MCF 10A (cell line): Measurements from ENCODE around the gene RAPGEF6. TPM values are rescaled to one million over a fixed set of nuclear protein-coding genes. Genes with fewer than 3 reads are reported as not detected.

Experiments used
- BruUV-seq: library from RNA; stranded (reverse); fragments of 400-500 nt; replicated peaks from 2 replicates; lab custom pipeline; 2021; lab: Mats Ljungman, UMichigan
- CTCF ChIA-PET: fragments of 300-600 bp; sonication (Branson Sonifier 250); formaldehyde crosslinking; extraction: SDS; loops from one replicate; lab custom pipeline; 2021; ENCODE audit warnings: antibody characterized with exemption, inconsistent platforms; lab: Yijun Ruan, JAX
- POLR2A ChIA-PET: fragments of 300-600, 350-650 bp; sonication (Branson Sonifier 250); formaldehyde crosslinking; extraction: SDS; loops from one replicate; lab custom pipeline; 2020; ENCODE audit warnings: antibody characterized with exemption, inconsistent platforms; lab: Yijun Ruan, JAX
- DNase-seq: peaks from one replicate; pipeline ENCODE4 v3.0.0-alpha.2; 2018; ENCODE audit not compliant: unreplicated experiment
- H3K27ac Mint-ChIP-seq: one replicate; pipeline ENCODE4 v1.8.0; 2022; ENCODE audit warnings: mild to moderate bottlenecking, low read depth, mixed read lengths; ENCODE audit not compliant: unreplicated experiment
- H3K27me3 Mint-ChIP-seq: one replicate; pipeline ENCODE4 v1.8.0; 2022; ENCODE audit warnings: mixed read lengths; ENCODE audit not compliant: insufficient read depth, unreplicated experiment
- H3K36me3 Mint-ChIP-seq: one replicate; pipeline ENCODE4 v1.8.0; 2022; ENCODE audit warnings: mild to moderate bottlenecking, moderate library complexity, mixed read lengths; ENCODE audit not compliant: insufficient read depth, unreplicated experiment
- H3K4me1 Mint-ChIP-seq: one replicate; pipeline ENCODE4 v1.8.0; 2022; ENCODE audit warnings: mixed read lengths; ENCODE audit not compliant: insufficient read depth, unreplicated experiment
- H3K4me3 Mint-ChIP-seq: one replicate; pipeline ENCODE4 v1.8.0; 2022; ENCODE audit warnings: mild to moderate bottlenecking, moderate library complexity, mixed read lengths; ENCODE audit not compliant: unreplicated experiment
- H3K9me3 Mint-ChIP-seq: one replicate; pipeline ENCODE4 v1.8.0; 2022; ENCODE audit warnings: mixed read lengths; ENCODE audit not compliant: unreplicated experiment
- CTCF ChIP-seq: fragments of 200-600 bp; IDR thresholded peaks from one replicate; pipeline ENCODE4 v1.8.0; 2022; ENCODE audit warnings: antibody characterized with exemption, mild to moderate bottlenecking; ENCODE audit not compliant: unreplicated experiment
- intact Hi-C: fragments of 100-400 bp; cut with micrococcal nuclease; formaldehyde crosslinking; loops from 2 replicates; pipeline ENCODE4 v1.14.1; 2022
- total RNA-seq: library from RNA; stranded (reverse); gene quantifications from 2 replicates; pipeline ENCODE4 v1.2.3, GENCODE V29; 2022

RAPGEF6 gene
- total RNA-seq, 1 experiment from 2014 or later = 20.5 TPM

DNA sequence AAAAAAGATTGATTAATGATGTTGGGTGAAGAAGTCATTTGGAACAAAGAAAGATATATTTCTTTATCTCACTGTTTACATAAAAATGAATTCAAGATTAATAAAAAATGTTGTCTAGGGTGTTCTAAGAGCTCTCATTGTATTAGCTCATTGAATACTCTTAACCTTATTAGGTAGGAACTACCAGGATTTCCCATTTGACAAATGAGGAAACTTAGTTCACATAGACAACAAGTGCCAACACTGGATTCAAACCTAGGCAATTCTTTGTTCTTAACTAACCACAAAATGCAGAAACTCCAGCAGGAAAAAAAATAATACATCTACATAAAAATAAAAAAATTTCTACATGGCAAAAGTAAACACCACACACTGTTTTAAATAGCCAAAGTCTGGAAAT, 175.8 kb downstream of the RAPGEF6 start:
- Mint-ChIP-seq H3K27ac (no peak overlapping the region), H3K9me3 (no peaks in the 10 kb centered on the region), H3K4me3 (no peak overlapping the region), H3K4me1 (no peaks in the 10 kb centered on the region), H3K36me3 (peaks cover 36% of the 10 kb centered on the region), H3K27me3 (no peaks in the 10 kb centered on the region)
- no peak for TF ChIP-seq CTCF
- intact Hi-C loops = no loop called here
- BruUV-seq = no TSS peak
- ChIA-PET CTCF (no interaction called here), POLR2A (no interaction called here)
- DNase-seq = no peak

DNA sequence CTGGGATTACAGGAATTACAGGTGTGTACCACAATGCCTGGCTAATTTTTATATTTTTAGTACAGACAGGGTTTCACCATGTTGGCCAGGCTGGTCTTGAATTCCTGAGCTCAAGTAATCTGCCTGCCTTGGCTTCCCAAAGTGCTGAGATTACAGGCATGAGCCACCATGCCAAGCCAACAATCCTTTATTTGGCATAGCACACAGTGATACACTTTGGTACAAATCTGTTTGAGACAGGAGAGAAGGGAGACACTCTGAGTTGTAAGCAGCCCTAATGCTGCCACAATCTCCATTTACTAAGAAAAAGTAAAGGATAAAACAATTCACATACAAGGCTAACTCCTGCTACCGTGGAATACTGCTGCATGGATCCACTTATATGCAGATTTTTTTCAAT, 177.8 kb downstream of the RAPGEF6 start:
- Mint-ChIP-seq H3K27ac (no peak overlapping the region), H3K9me3 (no peaks in the 10 kb centered on the region), H3K27me3 (no peaks in the 10 kb centered on the region), H3K4me3 (no peak overlapping the region), H3K4me1 (no peaks in the 10 kb centered on the region), H3K36me3 (peaks cover 38% of the 10 kb centered on the region)
- BruUV-seq = no TSS peak
- ChIA-PET CTCF (no interaction called here), POLR2A (interaction anchor here (0.6 kb wide), 1 partner anchor 149 kb away, joined by 3 read pairs; no protein-coding TSS in a partner anchor)
- no peak for DNase-seq
- intact Hi-C loops = no loop called here
- TF ChIP-seq CTCF = no peak

DNA sequence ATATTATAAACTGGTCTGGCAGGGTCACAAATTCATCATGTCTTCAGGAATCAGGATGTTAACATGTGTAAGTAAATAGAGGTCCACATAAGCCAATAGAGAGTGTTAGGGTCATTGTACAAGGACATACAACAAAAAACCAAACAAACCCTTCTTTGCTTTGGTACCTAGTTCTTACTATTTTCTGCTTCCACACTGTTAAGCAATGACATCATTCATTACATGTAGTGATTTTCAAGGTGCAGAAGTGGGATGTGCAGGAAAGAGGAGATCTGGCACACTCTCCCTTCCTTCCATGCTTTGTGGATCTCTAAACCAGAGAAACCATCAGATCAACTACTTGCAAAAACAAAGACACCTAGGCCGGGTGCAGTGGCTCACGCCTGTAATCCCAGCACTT, 184.1 kb downstream of the RAPGEF6 start:
- no peaks in the 10 kb centered on the region for H3K27me3 Mint-ChIP-seq
- ChIA-PET POLR2A (no interaction called here), CTCF (no interaction called here)
- H3K27ac Mint-ChIP-seq = no peak overlapping the region
- TF ChIP-seq CTCF = no peak
- intact Hi-C loops = no loop called here
- peaks cover 61% of the 10 kb centered on the region for H3K36me3 Mint-ChIP-seq
- no peak for DNase-seq
- BruUV-seq = no TSS peak
- H3K9me3 Mint-ChIP-seq = no peaks in the 10 kb centered on the region
- peaks cover 6% of the 10 kb centered on the region for H3K4me1 Mint-ChIP-seq
- no peak overlapping the region for H3K4me3 Mint-ChIP-seq

DNA sequence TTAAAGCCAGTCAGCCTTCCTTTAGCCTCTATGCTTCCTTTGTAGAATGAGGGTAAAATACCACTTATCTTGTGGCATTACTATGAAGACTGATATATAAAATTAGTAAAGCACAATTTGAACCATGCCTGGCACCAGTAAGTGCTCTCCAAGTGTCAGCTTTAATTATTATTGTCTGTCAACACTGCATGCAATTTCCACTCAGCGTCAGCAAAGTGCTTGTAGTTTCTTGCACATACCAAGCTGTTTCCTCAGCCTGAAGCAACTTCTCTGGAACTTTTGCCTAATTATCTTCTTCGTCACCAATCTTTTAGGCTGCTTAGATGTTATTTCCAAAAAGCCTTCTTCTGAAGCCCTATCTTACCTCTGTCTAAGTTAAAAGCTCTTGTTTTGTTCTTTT, 193.8 kb downstream of the RAPGEF6 start:
- no TSS peak for BruUV-seq
- intact Hi-C loops = no loop called here

More for the DNA sequence above, 193.8 kb downstream of the RAPGEF6 start:
- DNase-seq = no peak
- no peaks in the 10 kb centered on the region for H3K27me3 Mint-ChIP-seq
- H3K36me3 Mint-ChIP-seq = peaks cover 70% of the 10 kb centered on the region
- POLR2A ChIA-PET = interaction anchor here (0.5 to 1.5 kb wide), 2 partner anchors 9 to 363 kb away, joined by 3 to 4 read pairs; no protein-coding TSS in a partner anchor
- no peaks in the 10 kb centered on the region for H3K9me3 Mint-ChIP-seq
- no peak for TF ChIP-seq CTCF
- no peak overlapping the region for H3K4me3 Mint-ChIP-seq
- CTCF ChIA-PET = interaction anchor here (0.9 kb wide), 1 partner anchor 11 kb away, joined by 4 read pairs; no protein-coding TSS in a partner anchor
- no peak overlapping the region for H3K27ac Mint-ChIP-seq
- H3K4me1 Mint-ChIP-seq = no peaks in the 10 kb centered on the region
